Left lobe of liver (tissue), 2 donors: ENCODE results near the gene SRCIN1. TPM values are rescaled to one million over a fixed set of nuclear protein-coding genes. Genes with fewer than 3 reads are reported as not detected.

Experiments
- ATAC-seq: fragments of 200-7000 bp; cut with Tn5 transposase; one replicate; pipeline ENCODE4 v1.9.1; 2020; ENCODE audit warnings: mild to moderate bottlenecking, moderate library complexity
- DNase-seq: peaks from one replicate; pipeline ENCODE4 v3.0.0-alpha.2; 2020; ENCODE audit warnings: low spot score
- total RNA-seq: library from RNA; stranded (reverse); gene quantifications from one replicate; pipeline ENCODE4 v1.2.1, GENCODE V29; 2021
- donor health status: DM: no; HTN: no; CAD: no; lungs with moderate emphysema.
- donor health status: DM: no; HTN: yes; CAD: no.

Gene SRCIN1
- total RNA-seq, 1 donor from 2014 or later, result 19.3 TPM

- ATAC-seq (no peak), DNase-seq (no peak)
These were observed 4.0 kb downstream of the SRCIN1 start for GRCh38 chr17:38601539-38602351.

DNA sequence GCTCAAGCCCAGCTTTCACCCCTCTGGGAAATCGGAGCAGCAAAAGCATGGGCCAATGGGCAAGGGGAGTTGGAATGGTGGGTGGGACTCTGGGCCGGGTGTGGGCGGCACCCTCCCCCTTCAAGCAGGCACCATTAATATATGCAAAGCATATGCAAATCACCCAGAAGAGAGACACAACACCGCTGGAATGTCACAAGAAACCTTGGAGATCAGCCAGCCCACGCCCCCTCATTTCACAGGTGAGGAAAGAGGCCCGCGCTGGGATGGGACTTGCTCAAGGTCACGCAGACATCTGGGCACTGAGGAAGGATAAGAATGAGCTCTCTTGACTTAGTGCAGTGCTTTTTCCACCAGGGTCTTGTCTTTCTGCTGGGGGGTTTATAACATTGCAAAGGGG is 4.8 kb downstream of the SRCIN1 start:
- no peak for ATAC-seq
- no peak for DNase-seq

GRCh38 chr17:38600416-38600815 is 5.3 kb downstream of the SRCIN1 start:
- ATAC-seq, result no peak

DNA sequence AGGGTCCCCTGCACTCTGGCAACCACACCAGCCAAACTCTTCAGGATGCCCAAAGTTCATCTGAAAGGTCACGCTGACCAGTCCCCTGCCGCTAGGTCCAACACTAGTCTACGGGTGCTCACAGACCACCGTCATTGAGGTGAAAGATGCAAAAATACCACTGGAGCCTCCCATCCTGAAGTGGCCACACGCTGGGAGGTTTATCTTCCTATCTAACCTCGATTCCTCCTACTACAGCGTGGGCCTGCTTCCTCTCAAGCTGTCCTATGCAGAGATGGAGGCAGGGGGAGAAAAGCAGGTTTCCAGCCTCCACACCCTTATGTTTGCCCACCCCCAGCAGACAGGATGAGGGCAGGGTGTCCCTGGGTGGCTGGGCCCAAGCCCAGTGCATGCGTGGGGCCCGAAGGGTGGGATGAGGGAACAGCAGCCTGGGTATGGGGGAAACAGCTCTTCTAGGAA is 6.3 kb downstream of the SRCIN1 start:
- no peak for DNase-seq
- ATAC-seq, result no peak

More at GRCh38 chr17:38600416-38600815, 5.3 kb downstream of the SRCIN1 start:
- DNase-seq, result no peak

DNA sequence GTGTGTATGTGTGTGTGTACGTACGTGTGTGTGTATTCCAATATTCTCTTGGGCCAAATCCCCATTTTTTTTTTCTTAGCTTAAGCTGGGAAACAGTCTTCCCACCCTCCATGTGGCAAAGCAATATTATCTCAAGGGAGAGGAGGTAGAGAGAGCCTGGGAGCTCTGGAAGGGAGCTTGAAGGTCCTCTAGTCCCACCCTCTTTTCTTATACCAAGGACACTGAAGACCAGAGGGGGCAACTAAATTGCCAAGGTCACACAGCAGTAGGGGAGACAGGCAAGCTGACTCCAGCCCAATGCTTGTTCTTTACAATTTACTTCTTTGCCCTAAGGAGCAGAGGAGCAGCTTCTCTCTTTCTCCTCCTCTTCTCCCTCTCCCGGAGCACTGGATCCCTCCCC is 6.8 kb downstream of the SRCIN1 start:
- ATAC-seq (no peak), DNase-seq (no peak)

DNA sequence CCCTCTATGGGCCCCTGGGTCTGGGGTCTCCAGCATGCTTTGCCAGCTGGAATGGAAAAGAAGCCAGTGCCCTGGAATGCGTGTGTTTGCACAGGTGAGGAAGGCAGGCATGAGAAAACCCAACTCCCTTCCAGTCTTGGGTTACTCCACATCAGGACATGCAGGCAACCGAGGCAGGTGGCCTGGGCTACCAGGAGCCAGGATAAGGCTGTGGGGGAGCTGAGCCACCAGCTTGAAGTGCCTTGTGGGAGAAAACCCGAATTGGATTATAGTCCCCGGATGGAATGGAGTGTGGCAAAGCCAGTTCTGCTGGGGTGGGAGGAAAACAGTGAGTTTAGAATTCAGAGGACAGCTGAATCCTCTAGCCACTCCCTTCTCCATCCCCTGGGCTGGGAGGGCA is 7.2 kb downstream of the SRCIN1 start:
- DNase-seq (no peak), ATAC-seq (peak; percentile 24)

DNA sequence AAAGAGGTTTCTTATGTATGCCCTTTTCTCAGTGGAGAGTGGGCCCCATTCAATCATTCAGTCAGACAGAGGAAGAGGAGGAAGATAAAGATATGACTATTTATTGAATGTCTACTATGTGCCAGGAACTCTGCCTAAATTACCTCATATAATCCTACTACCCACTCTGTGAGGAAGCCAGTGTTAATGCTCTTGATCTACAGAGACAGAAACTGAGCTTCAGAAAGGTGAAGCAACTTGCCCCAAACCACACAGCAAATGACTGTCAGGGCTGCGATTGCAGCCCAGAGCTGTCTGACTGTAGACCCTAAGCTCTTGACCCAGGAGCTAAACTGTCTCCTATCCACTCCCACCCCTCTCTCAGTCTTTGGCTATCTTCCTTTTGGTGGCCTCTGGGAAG is 8.4 kb downstream of the SRCIN1 start:
- ATAC-seq (no peak), DNase-seq (no peak)

DNA sequence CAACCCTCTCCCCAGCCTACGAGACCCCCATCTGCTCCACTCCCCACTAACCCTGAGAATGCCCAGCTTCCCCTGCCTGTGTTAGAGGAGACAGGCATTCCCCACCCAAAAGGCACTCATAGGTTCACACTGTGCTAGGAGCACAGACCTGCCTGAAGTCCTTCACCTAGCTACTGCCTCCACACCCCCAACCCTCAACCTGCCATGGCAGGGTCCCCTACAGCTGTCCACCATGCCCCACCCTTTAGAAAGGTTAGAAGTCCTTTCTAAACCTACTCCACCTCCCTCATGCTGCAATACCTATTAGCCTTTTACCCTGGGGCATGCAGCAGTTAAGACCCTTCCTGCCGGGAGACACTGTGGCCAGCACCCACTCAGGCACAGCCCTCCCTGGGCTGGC is 9.1 kb downstream of the SRCIN1 start:
- ATAC-seq, result no peak
- DNase-seq, result no peak

DNA sequence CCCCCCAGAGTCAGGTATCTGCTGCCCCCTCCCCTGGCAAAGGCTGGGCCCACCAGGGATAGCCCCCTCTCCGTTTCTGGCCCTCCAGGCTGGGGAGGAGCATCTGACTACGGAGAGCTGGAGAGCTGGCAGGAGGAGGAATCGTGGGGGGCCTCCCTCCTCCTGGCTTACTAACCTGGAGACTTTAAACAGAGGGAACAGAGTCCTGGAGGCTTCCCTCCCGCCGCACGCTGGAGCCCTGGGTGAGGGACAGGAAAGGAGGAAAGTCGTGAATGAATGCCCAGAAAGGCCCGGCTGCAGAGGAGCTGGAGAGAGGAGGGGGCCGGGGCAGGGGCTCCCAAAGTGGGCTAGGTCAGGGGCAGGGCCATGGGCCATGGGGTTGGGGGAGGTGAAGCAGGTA is 9.9 kb downstream of the SRCIN1 start:
- DNase-seq, result no peak
- ATAC-seq, result no peak

- no peak for DNase-seq
- no peak for ATAC-seq
These were observed 11.6 kb downstream of the SRCIN1 start for GRCh38 chr17:38594152-38594551.

DNA sequence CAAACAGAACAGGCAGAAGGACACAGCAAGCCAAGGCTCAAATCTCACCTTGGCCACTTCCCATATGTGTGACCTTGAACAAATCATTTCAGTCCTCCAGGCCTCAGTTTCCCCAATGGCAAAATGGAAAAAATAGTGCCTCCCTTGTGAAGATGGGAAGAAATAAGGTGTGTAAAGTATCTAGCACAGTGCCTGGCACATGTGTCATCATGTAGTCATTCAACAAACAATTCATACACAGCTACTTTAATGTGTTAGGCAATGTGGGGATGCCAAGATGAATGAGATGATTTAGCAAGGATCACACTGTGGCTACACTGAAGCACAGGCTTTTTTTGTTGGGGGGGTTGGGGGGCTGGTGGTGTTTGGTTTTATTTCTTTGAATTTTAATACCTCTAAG is 13.3 kb downstream of the SRCIN1 start:
- DNase-seq (no peak), ATAC-seq (no peak)

GRCh38 chr17:38591759-38592241 is 14.0 kb downstream of the SRCIN1 start:
- ATAC-seq (peak; percentile 22), DNase-seq (no peak)

DNA sequence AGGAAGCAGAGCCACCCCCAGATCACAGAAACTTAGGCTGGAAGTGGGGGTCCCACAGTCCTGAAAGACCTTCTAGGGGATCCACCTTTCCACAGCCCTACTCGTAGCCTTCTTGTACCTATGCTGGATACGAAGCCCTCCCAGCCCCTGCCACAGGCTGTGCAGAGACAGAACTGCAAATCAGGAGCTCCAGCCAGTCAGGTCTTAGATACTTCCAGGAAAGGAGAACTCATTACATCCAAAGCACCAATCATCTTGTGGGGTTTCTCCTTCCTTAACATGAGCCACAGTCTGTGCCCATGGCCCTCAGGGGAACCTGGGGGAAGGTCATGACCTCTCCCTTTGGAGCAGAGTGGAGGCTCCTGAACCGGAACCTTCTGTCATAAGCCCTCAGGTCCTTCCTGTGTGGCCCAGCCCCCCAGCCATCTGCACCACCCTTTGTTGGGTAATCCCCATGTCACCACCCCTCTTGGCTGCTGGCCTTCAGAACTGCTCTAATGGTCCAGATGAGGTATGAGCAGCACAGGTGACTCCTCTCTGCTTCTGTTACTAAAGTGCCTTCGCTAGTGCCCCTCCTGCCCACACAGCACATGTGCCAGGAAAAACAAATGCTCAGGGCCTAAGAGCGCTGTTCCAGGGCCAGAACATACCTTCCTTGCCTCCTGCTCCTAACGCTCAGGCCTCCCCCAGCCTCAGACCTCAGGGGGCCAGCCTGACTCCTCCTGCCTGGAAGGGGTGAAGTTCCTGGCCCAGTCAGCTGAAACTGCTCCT is 14.6 kb downstream of the SRCIN1 start:
- DNase-seq (peak; percentile 72), ATAC-seq (peak; percentile 88)

DNA sequence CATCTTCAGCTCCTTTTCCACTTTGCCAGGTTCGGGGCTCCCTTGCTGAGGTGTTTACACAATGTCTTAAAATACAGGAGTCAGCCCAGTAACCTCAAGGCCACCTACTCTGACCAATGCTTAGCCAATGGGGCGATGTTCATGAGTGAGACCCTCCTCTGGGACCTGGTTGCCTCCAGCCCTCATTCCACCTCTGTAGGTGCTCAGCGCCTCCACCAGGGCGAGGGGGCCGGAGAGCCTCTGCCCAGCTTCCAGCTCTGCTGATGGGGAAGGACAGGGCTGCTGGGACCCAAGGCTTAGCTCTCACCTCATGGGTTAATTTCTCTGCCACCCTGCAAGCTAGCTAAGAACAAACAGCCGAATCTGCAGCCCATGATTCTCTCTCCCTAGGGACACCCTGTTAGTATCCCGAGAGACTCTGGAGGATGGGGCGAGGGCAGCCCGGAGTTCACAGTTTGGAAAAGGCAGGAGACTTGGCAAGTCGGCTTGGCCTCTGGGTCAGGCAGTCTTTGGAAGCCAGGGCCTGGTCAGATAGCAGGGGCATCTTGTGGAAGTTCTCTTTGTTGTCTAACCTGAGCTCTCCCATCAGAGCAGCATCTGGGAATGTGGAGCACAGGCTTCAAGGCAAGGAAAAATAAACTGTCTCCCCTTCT is 16.2 kb downstream of the SRCIN1 start:
- ATAC-seq (no peak), DNase-seq (no peak)

GRCh38 chr17:38588788-38589174 is 17.0 kb downstream of the SRCIN1 start:
- no peak for DNase-seq
- no peak for ATAC-seq

DNA sequence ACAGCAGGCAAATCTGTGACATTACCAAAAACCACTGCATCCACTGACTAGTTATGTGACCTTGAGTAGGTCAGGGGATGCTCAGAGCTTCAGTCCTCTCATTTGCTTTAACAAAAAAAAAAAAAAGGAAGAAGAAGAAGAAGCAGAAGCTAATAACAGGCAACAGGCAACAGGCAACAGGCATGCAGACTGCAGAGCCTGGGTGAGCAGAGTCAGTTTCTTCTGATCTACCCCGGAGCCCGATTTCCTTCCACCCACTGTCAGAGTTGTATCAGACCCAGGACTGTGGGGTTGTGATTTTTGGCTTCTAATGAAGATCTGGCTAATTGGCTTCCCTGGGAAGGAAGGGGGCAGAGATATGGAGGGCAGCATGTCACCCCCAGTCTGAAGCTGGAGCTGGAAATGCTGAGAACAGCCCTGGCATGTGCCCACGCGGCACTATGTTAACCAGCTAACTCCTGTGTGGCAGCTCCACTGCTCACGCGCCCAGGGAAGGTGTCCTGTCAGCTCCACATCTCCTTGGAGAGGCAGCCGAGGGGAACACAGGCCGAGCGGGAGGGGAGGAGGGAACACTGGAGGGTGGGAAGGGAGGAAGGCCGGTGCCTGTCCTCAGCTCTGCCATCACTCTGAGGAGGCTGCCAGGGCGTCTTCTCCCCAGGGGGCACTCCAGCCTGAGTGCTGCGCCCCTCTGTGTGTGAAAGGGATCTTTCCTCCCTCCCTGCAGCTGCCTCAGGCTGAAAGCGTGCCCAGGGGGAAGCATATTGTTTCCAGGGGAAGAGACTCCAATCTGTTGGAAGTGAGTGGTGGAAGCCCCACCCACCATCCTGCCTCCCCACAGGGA is 17.6 kb downstream of the SRCIN1 start:
- DNase-seq, result no peak

DNA sequence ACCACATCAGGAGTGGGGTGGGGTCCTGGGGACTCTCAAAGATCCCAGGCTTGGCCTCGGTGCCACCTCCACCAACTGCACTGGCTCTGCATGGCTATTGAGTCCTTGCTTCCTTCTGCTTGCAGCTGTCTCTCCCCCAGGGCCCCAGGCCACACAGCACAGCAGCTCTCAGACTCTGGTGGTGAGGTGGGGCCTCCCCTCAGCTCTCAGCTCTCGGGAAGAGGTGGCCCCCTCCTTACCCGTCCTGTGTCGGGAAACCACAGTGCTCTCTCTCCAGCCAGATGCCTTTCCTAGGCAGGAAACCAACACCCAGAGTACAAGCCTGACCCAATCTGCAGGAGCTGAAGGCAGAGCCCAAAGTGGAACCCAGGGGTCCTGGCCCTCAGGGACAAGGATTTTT is 18.5 kb downstream of the SRCIN1 start:
- no peak for ATAC-seq
- DNase-seq, result no peak

More for the DNA sequence above, 17.6 kb downstream of the SRCIN1 start:
- ATAC-seq, result no peak

DNA sequence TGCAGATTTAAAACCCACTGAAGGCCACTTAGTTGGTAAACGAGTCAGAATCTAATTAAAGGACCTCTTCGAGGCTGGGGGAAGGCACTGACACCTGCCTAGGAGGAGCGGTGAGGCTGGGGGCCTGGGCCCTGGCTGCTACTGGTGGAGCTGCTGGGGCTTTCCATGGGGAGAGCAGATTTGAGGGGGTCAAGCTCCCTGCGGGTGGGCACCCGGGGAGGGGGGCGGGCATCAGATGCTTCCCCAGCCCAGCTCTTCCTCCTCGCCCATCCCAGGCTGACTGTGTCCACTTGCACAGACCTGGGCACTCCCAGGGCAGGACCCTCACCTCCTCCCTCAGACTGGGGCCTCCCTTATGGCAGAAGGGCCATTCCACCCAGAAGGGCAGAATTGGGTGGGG is 19.0 kb downstream of the SRCIN1 start:
- no peak for ATAC-seq
- no peak for DNase-seq

DNA sequence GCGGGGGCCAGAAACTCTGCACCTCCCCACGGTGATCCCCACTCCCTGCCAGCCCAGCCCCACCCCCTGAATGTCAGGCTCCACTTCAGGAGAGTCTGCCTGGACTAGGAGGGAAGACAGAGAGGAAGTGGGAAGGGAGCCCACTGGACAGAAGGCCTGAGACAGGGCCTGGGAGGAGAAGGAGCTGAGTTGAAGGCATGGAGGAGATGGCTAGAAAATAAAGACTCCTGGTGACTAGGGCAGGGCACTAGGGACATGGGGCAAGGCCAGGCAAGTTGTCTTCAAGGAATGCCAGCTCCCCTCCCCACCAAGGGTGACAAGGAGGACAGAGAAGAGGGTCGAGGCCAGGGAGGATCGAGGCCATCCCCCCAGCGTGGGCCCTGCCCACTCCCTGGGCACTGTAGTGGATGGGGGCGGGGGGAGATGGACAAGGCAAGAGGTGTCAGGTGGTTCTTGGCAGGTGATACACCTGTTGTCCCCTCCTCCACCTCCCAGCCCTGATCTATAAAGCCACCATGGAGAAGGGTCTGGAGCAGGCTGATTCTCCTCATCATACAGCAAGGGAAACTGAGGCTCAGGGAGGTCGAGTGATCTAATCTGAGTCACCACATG is 19.7 kb downstream of the SRCIN1 start:
- no peak for ATAC-seq
- no peak for DNase-seq
